Measurements from ENCODE around the gene GPR39.

GRCh38 chr2:132443106-132443505 lies 26.5 kb downstream of the GPR39 start:
- TF ChIP-seq CTCF (conservative IDR thresholded peaks at IDR 0.05) (no peak), EZH2 (IDR thresholded peaks at IDR 0.05; ENCODE audit: low read depth) (no peak)
